Endodermal cell (in vitro differentiated cells): ENCODE measurements around the gene PRKAG2. TPM values are rescaled to one million over a fixed set of nuclear protein-coding genes. Genes with fewer than 3 reads are reported as not detected.

Source experiments
- DNase-seq: peaks from one replicate; pipeline ENCODE4 v3.0.0-alpha.2; 2017
- H3K27ac ChIP-seq: 2 replicates; pipeline ENCODE4 v1.5.1; 2013; ENCODE audit warnings: mild to moderate bottlenecking, low read depth, low read length, moderate library complexity
- H3K27me3 ChIP-seq: 2 replicates; pipeline ENCODE4 v1.6.1; 2013; ENCODE audit warnings: mild to moderate bottlenecking, low read length, moderate library complexity; ENCODE audit not compliant: insufficient read depth, control insufficient read depth, poor library complexity, severe bottlenecking
- H3K36me3 ChIP-seq: 2 replicates; pipeline ENCODE4 v1.7.0; 2013; ENCODE audit warnings: mild to moderate bottlenecking, low read length, moderate library complexity; ENCODE audit not compliant: control insufficient read depth, insufficient read depth
- H3K4me1 ChIP-seq: one replicate; pipeline ENCODE4 v1.7.0; 2013; ENCODE audit warnings: low read length; ENCODE audit not compliant: control insufficient read depth, insufficient read depth
- H3K4me3 ChIP-seq: 2 replicates; pipeline ENCODE4 v1.5.1; 2013; ENCODE audit warnings: mild to moderate bottlenecking, low read length, moderate library complexity
- H3K9ac ChIP-seq: 2 replicates; pipeline ENCODE4 v1.6.1; 2013; ENCODE audit warnings: mild to moderate bottlenecking, low read length, moderate library complexity; ENCODE audit not compliant: poor library complexity, severe bottlenecking; ENCODE audit errors: extremely low read depth
- H3K9me3 ChIP-seq: 2 replicates; pipeline ENCODE4 v1.6.1; 2013; ENCODE audit warnings: mild to moderate bottlenecking, low read length, moderate library complexity; ENCODE audit not compliant: control insufficient read depth
- H3K27ac Mint-ChIP-seq: 2 replicates; pipeline ENCODE4 v1.8.0; 2020; ENCODE audit warnings: mixed read lengths
- H3K27me3 Mint-ChIP-seq: 2 replicates; pipeline ENCODE4 v1.8.0; 2021; ENCODE audit warnings: mild to moderate bottlenecking, mixed read lengths; ENCODE audit not compliant: insufficient read depth
- H3K36me3 Mint-ChIP-seq: 2 replicates; pipeline ENCODE4 v1.8.0; 2020; ENCODE audit warnings: low read depth, mixed read lengths
- H3K4me1 Mint-ChIP-seq: 2 replicates; pipeline ENCODE4 v1.8.0; 2020; ENCODE audit warnings: mixed read lengths
- H3K4me3 Mint-ChIP-seq: 2 replicates; pipeline ENCODE4 v1.8.0; 2020; ENCODE audit warnings: mild to moderate bottlenecking, moderate library complexity, mixed read lengths
- H3K9me3 Mint-ChIP-seq: 2 replicates; pipeline ENCODE4 v1.8.0; 2020; ENCODE audit warnings: mild to moderate bottlenecking, mixed read lengths
- CTCF ChIP-seq: fragments of 200-600 bp; sonication (generic); conservative IDR thresholded peaks from 2 replicates; pipeline ENCODE4 v1.5.0; 2021; ENCODE audit warnings: antibody characterized with exemption, mild to moderate bottlenecking
- WGBS, 2 experiments: methylation state at CpG; one replicate each; pipeline versions ENCODE4 v1.1.5 to v1.1.7; 2013; ENCODE audit warnings: missing lambda C conversion rate in 2 of 2, mixed read lengths in 1 of 2; ENCODE audit not compliant: insufficient coverage in 1 of 2, insufficient read length in 1 of 2; 5-methylcytosine and 5-hydroxymethylcytosine counted together
- total RNA-seq, 2 donors: library from RNA; stranded (reverse); fragmentation: NEBNext Ultra II Directional in 1 of 2; extraction: Animal tissue kit (Norgen Biotek cat#: 25700) in 1 of 2; gene quantifications; 2 replicates in 1 of 2; 3 replicates in 1 of 2; pipeline ENCODE4 v1.2.1, GENCODE V29; 2021

The PRKAG2 gene
- total RNA-seq, 2 donors from 2014 or later: 17.2 to 20.7 TPM

GRCh38 chr7:151758622-151759540 lies 118.0 kb downstream of the PRKAG2 start:
- H3K9ac ChIP-seq: no peak overlapping the region
- 89 to 90% methylated on average over 17 to 18 of the region's 18 CpGs for WGBS, 2 experiments
- H3K4me3 ChIP-seq: no peak overlapping the region
- DNase-seq: no peak
- peaks cover 14% of the 10 kb centered on the region for H3K4me1 Mint-ChIP-seq
- no peak for TF ChIP-seq CTCF
- no peaks in the 10 kb centered on the region for H3K9me3 Mint-ChIP-seq
- H3K36me3 Mint-ChIP-seq: no peaks in the 10 kb centered on the region
- H3K27me3 ChIP-seq: no peaks in the 10 kb centered on the region
- peaks cover 13% of the 10 kb centered on the region for H3K27me3 Mint-ChIP-seq
- no peak overlapping the region for H3K27ac ChIP-seq
- H3K36me3 ChIP-seq: no peaks in the 10 kb centered on the region
- H3K4me1 ChIP-seq: no peaks in the 10 kb centered on the region
- no peaks in the 10 kb centered on the region for H3K9me3 ChIP-seq
- H3K4me3 Mint-ChIP-seq: no peak overlapping the region
- H3K27ac Mint-ChIP-seq: no peak overlapping the region

- H3K36me3 Mint-ChIP-seq: no peaks in the 10 kb centered on the region
- Histone ChIP-seq H3K27me3 (no peaks in the 10 kb centered on the region), H3K9ac (no peak overlapping the region), H3K9me3 (no peaks in the 10 kb centered on the region), H3K36me3 (no peaks in the 10 kb centered on the region), H3K4me3 (no peak overlapping the region), H3K4me1 (no peaks in the 10 kb centered on the region), H3K27ac (no peak overlapping the region)
- H3K4me3 Mint-ChIP-seq: no peak overlapping the region
- peaks cover 13% of the 10 kb centered on the region for H3K4me1 Mint-ChIP-seq
- no peak overlapping the region for H3K27ac Mint-ChIP-seq
- TF ChIP-seq CTCF: no peak
- no peaks in the 10 kb centered on the region for H3K9me3 Mint-ChIP-seq
- no peak for DNase-seq
- WGBS, 2 experiments: 78 to 80% methylated on average over 5 to 8 of the region's 8 CpGs
- H3K27me3 Mint-ChIP-seq: peaks cover 3% of the 10 kb centered on the region
Measured at GRCh38 chr7:151757274-151757673, 119.6 kb downstream of the PRKAG2 start.

- Mint-ChIP-seq H3K4me1 (peaks cover 13% of the 10 kb centered on the region), H3K9me3 (no peaks in the 10 kb centered on the region), H3K27ac (no peak overlapping the region), H3K27me3 (peaks cover 3% of the 10 kb centered on the region), H3K4me3 (no peak overlapping the region), H3K36me3 (no peaks in the 10 kb centered on the region)
- Histone ChIP-seq H3K27ac (no peak overlapping the region), H3K9ac (no peak overlapping the region), H3K9me3 (no peaks in the 10 kb centered on the region), H3K36me3 (no peaks in the 10 kb centered on the region), H3K27me3 (no peaks in the 10 kb centered on the region), H3K4me3 (no peak overlapping the region), H3K4me1 (no peaks in the 10 kb centered on the region)
- no peak for DNase-seq
- WGBS, 2 experiments: 84 to 86% methylated on average over 10 to 13 of the region's 13 CpGs
- TF ChIP-seq CTCF: no peak
Measured at GRCh38 chr7:151756866-151757265, 120.0 kb downstream of the PRKAG2 start.
